Effector CD4-positive, alpha-beta T cell (primary cell): ENCODE data around the gene PROM2.

Experiments
- DNase-seq: peaks from one replicate; pipeline ENCODE4 v3.0.0-alpha.2; 2020

Gene PROM2

GRCh38 chr2:95287336-95287735 lies 13.1 kb downstream of the PROM2 start:
- DNase-seq, result no peak

- no peak for DNase-seq
Observed at GRCh38 chr2:95287806-95288205, 13.6 kb downstream of the PROM2 start.

GRCh38 chr2:95289253-95289652 lies 15.0 kb downstream of the PROM2 start:
- no peak for DNase-seq

GRCh38 chr2:95291222-95291621 lies 17.0 kb downstream of the PROM2 start:
- no peak for DNase-seq

GRCh38 chr2:95292623-95293260 lies 18.5 kb downstream of the PROM2 start:
- no peak for DNase-seq

- DNase-seq, result no peak
Observed at GRCh38 chr2:95294579-95295250, 20.5 kb downstream of the PROM2 start.

- no peak for DNase-seq
Observed at GRCh38 chr2:95295376-95295775, 21.1 kb downstream of the PROM2 start.

- no peak for DNase-seq
Observed at GRCh38 chr2:95296011-95296410, 21.8 kb downstream of the PROM2 start.

GRCh38 chr2:95296880-95297487 lies 22.7 kb downstream of the PROM2 start, which contains the start of gene KCNIP3:
Gene KCNIP3 (plus strand): TSS chr2:95297347. CDS start chr2:95297439, 92 bp downstream.
- no peak for DNase-seq

- no peak for DNase-seq
Observed at GRCh38 chr2:95297639-95298395, 23.6 kb downstream of the PROM2 start.

GRCh38 chr2:95298486-95299111 lies 24.4 kb downstream of the PROM2 start:
- DNase-seq, result no peak

- no peak for DNase-seq
Observed at GRCh38 chr2:95299961-95300360, 25.7 kb downstream of the PROM2 start.

GRCh38 chr2:95300450-95300849 lies 26.2 kb downstream of the PROM2 start:
- DNase-seq, result no peak

- DNase-seq, result no peak
Observed at GRCh38 chr2:95301186-95301585, 26.9 kb downstream of the PROM2 start.

GRCh38 chr2:95301876-95302641 lies 27.8 kb downstream of the PROM2 start:
- no peak for DNase-seq

- no peak for DNase-seq
Observed at GRCh38 chr2:95303191-95303919, 29.1 kb downstream of the PROM2 start.

- no peak for DNase-seq
Observed at GRCh38 chr2:95305380-95306061, 31.3 kb downstream of the PROM2 start.

GRCh38 chr2:95306336-95306895 lies 32.2 kb downstream of the PROM2 start:
- no peak for DNase-seq

- DNase-seq, result no peak
Observed at GRCh38 chr2:95307036-95307435, 32.8 kb downstream of the PROM2 start.

GRCh38 chr2:95307878-95308277 lies 33.6 kb downstream of the PROM2 start:
- no peak for DNase-seq
